Skeletal muscle satellite cell (primary cell): ENCODE data around the gene UBE2C.

Experiments used
- H3K27me3 ChIP-seq: 2 replicates; pipeline ENCODE4 v1.7.0; 2013; ENCODE audit warnings: low read length; ENCODE audit not compliant: control insufficient read depth, insufficient read depth
- H3K36me3 ChIP-seq: 2 replicates; pipeline ENCODE4 v1.7.0; 2013; ENCODE audit warnings: mild to moderate bottlenecking, control low read depth, low read length; ENCODE audit not compliant: insufficient read depth
- H3K4me1 ChIP-seq: 2 replicates; pipeline ENCODE4 v1.7.0; 2013; ENCODE audit warnings: low read length; ENCODE audit not compliant: control insufficient read depth, insufficient read depth
- H3K4me2 ChIP-seq: 2 replicates; pipeline ENCODE4 v1.7.0; 2013; ENCODE audit warnings: mild to moderate bottlenecking, low read length
- H3K4me3 ChIP-seq: 2 replicates; pipeline ENCODE4 v1.7.0; 2013; ENCODE audit warnings: low read length
- H3K9ac ChIP-seq: 2 replicates; pipeline ENCODE4 v1.7.0; 2013; ENCODE audit warnings: mild to moderate bottlenecking, low read depth, low read length, moderate library complexity
- H3K9me3 ChIP-seq: replicated peaks from 2 replicates; pipeline ENCODE4 v1.7.0; 2013; ENCODE audit warnings: mild to moderate bottlenecking, control low read depth, low read length
- small RNA-seq: library from RNA; depleted of rRNA; stranded (forward); fragments of <200 nt; gene quantifications from one replicate; pipeline ENCODE3, GENCODE V24; 2012

UBE2C gene

GRCh38 chr20:45863543-45864470 lies 51.4 kb downstream of the UBE2C start:
- no peak overlapping the region for H3K4me2 ChIP-seq
- H3K9me3 ChIP-seq: no peaks in the 10 kb centered on the region
- no peak overlapping the region for H3K9ac ChIP-seq
- H3K4me1 ChIP-seq: peaks cover 12% of the 10 kb centered on the region
- no peaks in the 10 kb centered on the region for H3K36me3 ChIP-seq
- H3K27me3 ChIP-seq: no peaks in the 10 kb centered on the region
- no peak overlapping the region for H3K4me3 ChIP-seq

- no peak overlapping the region for H3K4me2 ChIP-seq
- H3K9ac ChIP-seq: no peak overlapping the region
- no peak overlapping the region for H3K4me3 ChIP-seq
- H3K4me1 ChIP-seq: peaks cover 12% of the 10 kb centered on the region
- H3K27me3 ChIP-seq: no peaks in the 10 kb centered on the region
- no peaks in the 10 kb centered on the region for H3K36me3 ChIP-seq
- no peaks in the 10 kb centered on the region for H3K9me3 ChIP-seq
These were observed 54.0 kb downstream of the UBE2C start for GRCh38 chr20:45866454-45866853.

Small RNA genes lying within 50 kb of the gene (small RNA-seq; reads per million reads assigned to genes)
- 0.63 reads per million for gene RNU6ATAC38P
